SK-N-SH (cell line): Measurements from ENCODE around the gene VPS25. TPM values are rescaled to one million over a fixed set of nuclear protein-coding genes. Genes with fewer than 3 reads are reported as not detected.
A peak's percentile ranks its signal among the peaks of the same experiment; 100 is the strongest.

Experiments used
- CTCF ChIA-PET: fragments of 300-600, 350-600 bp; formaldehyde crosslinking; extraction: SDS; loops from one replicate; lab custom pipeline; 2021; lab: Yijun Ruan, JAX
- POLR2A ChIA-PET: fragments of 350-600 bp; sonication (Branson Sonifier 250); formaldehyde crosslinking; extraction: SDS; loops from one replicate; lab custom pipeline; 2020; ENCODE audit warnings: antibody characterized with exemption, inconsistent platforms; lab: Yijun Ruan, JAX
- DNase-seq: peaks from one replicate; pipeline ENCODE4 v3.0.0; 2012
- H2AFZ ChIP-seq: fragments of 200-600 bp; sonication (generic); 2 replicates; pipeline ENCODE4 v1.8.1; 2016; ENCODE audit warnings: antibody characterized with exemption, mild to moderate bottlenecking, low read depth
- H3F3A ChIP-seq: fragments of 200-600 bp; sonication (generic); replicated peaks from 2 replicates; pipeline ENCODE3; 2016; ENCODE audit warnings: antibody characterized with exemption, mild to moderate bottlenecking; ENCODE audit not compliant: insufficient read depth
- H3K27ac ChIP-seq, 2 experiments: fragments of 200-500 bp in 1 of 2; fragments of 200-600 bp in 1 of 2; sonication (Bioruptor generic) in 1 of 2; sonication (generic), shearing (Covaris generic) in 1 of 2; 2 replicates each; pipeline versions ENCODE4 v1.5.1 to v1.6.1; 2014 to 2016; ENCODE audit warnings: low read depth in 2 of 2, inconsistent platforms in 1 of 2, low read length in 1 of 2, mild to moderate bottlenecking in 1 of 2, mixed read lengths in 1 of 2
- H3K27me3 ChIP-seq: fragments of 200-600 bp; sonication (generic), shearing (Covaris generic); 2 replicates; pipeline ENCODE4 v1.6.1; 2016; ENCODE audit warnings: mixed run types; ENCODE audit not compliant: insufficient read depth
- H3K36me3 ChIP-seq, 2 experiments: fragments of 200-500 bp in 1 of 2; fragments of 200-600 bp in 1 of 2; sonication (Bioruptor generic) in 1 of 2; sonication (generic) in 1 of 2; replicated peaks in 1 of 2; 2 replicates each; pipeline versions ENCODE3 to v1.5.1; 2014 to 2016; ENCODE audit warnings: low read length in 1 of 2, mild to moderate bottlenecking in 1 of 2; ENCODE audit not compliant: insufficient read depth in 2 of 2, control insufficient read depth in 1 of 2
- H3K4me1 ChIP-seq, 2 experiments: fragments of 200-500 bp in 1 of 2; fragments of 200-600 bp in 1 of 2; sonication (Bioruptor generic) in 1 of 2; sonication (generic), shearing (Covaris generic) in 1 of 2; 2 replicates each; pipeline versions ENCODE4 v1.5.1 to v1.6.1; 2014 to 2016; ENCODE audit warnings: low read depth in 1 of 2, low read length in 1 of 2, mixed run types in 1 of 2; ENCODE audit not compliant: insufficient read depth in 2 of 2, control insufficient read depth in 1 of 2
- H3K4me2 ChIP-seq: fragments of 200-600 bp; sonication (generic), shearing (Covaris generic); 2 replicates; pipeline ENCODE4 v1.6.1; 2017; ENCODE audit warnings: mixed run types
- H3K4me3 ChIP-seq, 2 experiments: fragments of 200-500 bp in 1 of 2; fragments of 200-600 bp in 1 of 2; sonication (Bioruptor generic) in 1 of 2; sonication (generic), shearing (Covaris generic) in 1 of 2; 2 replicates each; pipeline versions ENCODE4 v1.5.1 to v1.8.1; 2014 to 2016; ENCODE audit warnings: low read depth in 2 of 2, inconsistent platforms in 1 of 2, low read length in 1 of 2, mild to moderate bottlenecking in 1 of 2, mixed read lengths in 1 of 2, moderate library complexity in 1 of 2
- H3K79me2 ChIP-seq: fragments of 200-600 bp; sonication (generic); 2 replicates; pipeline ENCODE4 v1.8.1; 2017; ENCODE audit warnings: mild to moderate bottlenecking; ENCODE audit not compliant: insufficient read depth
- H3K9ac ChIP-seq: fragments of 200-600 bp; sonication (generic); 2 replicates; pipeline ENCODE4 v1.6.1; 2017; ENCODE audit warnings: mixed run types
- H3K9me2 ChIP-seq: fragments of 200-600 bp; sonication (generic); 2 replicates; pipeline ENCODE4 v1.6.1; 2017; ENCODE audit warnings: mixed run types
- H3K9me3 ChIP-seq: fragments of 200-600 bp; sonication (generic); 2 replicates; pipeline ENCODE4 v1.6.1; 2017; ENCODE audit warnings: mixed run types, mild to moderate bottlenecking, moderate library complexity
- H4K20me1 ChIP-seq: fragments of 200-600 bp; sonication (generic); 2 replicates; pipeline ENCODE4 v1.6.1; 2017; ENCODE audit warnings: mild to moderate bottlenecking, mixed run types; ENCODE audit not compliant: insufficient read depth
- EP300 ChIP-seq, 2 experiments: IDR thresholded peaks; 2 replicates each; pipeline versions ENCODE4 v1.4.0 to v1.6.1; 2012; ENCODE audit warnings: borderline replicate concordance in 1 of 2, low read depth in 1 of 2, low read length in 1 of 2
- FOSL2 ChIP-seq: IDR thresholded peaks from 2 replicates; pipeline ENCODE4 v1.4.0; 2012; ENCODE audit warnings: low read depth, mild to moderate bottlenecking, moderate library complexity, borderline replicate concordance
- GABPA ChIP-seq: IDR thresholded peaks from 2 replicates; pipeline ENCODE4 v1.4.0; 2012; ENCODE audit warnings: low read depth, mild to moderate bottlenecking
- JUND ChIP-seq: IDR thresholded peaks from 2 replicates; pipeline ENCODE4 v1.4.0; 2012
- MXI1 ChIP-seq: IDR thresholded peaks from 2 replicates; pipeline ENCODE4 v1.6.1; 2012; ENCODE audit warnings: mild to moderate bottlenecking, low read depth, low read length, improper control_type of control experiment
- NFIC ChIP-seq: IDR thresholded peaks from 2 replicates; pipeline ENCODE4 v1.4.0; 2012; ENCODE audit warnings: borderline replicate concordance
- PBX3 ChIP-seq: IDR thresholded peaks from 2 replicates; pipeline ENCODE4; 2012
- RXRA ChIP-seq: IDR thresholded peaks from 2 replicates; pipeline ENCODE4 v1.4.0; 2012; ENCODE audit warnings: low read depth, mild to moderate bottlenecking, borderline replicate concordance
- SIN3A ChIP-seq: IDR thresholded peaks from 2 replicates; pipeline ENCODE4 v1.6.1; 2012; ENCODE audit warnings: low read depth, mild to moderate bottlenecking, low read length, moderate library complexity, borderline replicate concordance
- YY1 ChIP-seq: IDR thresholded peaks from 2 replicates; pipeline ENCODE4 v1.4.0; 2012; ENCODE audit warnings: low read depth, mild to moderate bottlenecking
- WGBS: methylation state at CpG from one replicate; pipeline ENCODE4 v1.1.6; 2017; ENCODE audit warnings: low lambda C conversion rate; 5-methylcytosine and 5-hydroxymethylcytosine counted together
- polyA plus RNA-seq, 3 experiments: library from polyadenylated mRNA; depleted of rRNA; stranded (reverse); fragments of >200 nt; gene quantifications; 2 replicates each; pipeline ENCODE4 v1.2.3, GENCODE V29; 2012
- TF ChIP-seq, protein P1 (sequence below): IDR thresholded peaks from 2 replicates; pipeline ENCODE4 v1.4.0; 2012; ENCODE audit warnings: low read depth, borderline replicate concordance

Gene VPS25
- polyA plus RNA-seq, 1 of the 3 experiments (the other 2 are of a cell fraction), result 127 TPM

GRCh38 chr17:42772945-42773289 lies 332 bp upstream of the VPS25 start:
- 7% methylated on average over 3 of the region's 3 CpGs for WGBS
- peak overlapping the region; percentile 91; the same call in 1 of the 2 replicates for H2AFZ ChIP-seq
- peaks cover 8 to 33% of the 10 kb centered on the region in 2 experiments for H3K36me3 ChIP-seq
- TF ChIP-seq GABPA, result no peak
- TF ChIP-seq, protein P1, sequence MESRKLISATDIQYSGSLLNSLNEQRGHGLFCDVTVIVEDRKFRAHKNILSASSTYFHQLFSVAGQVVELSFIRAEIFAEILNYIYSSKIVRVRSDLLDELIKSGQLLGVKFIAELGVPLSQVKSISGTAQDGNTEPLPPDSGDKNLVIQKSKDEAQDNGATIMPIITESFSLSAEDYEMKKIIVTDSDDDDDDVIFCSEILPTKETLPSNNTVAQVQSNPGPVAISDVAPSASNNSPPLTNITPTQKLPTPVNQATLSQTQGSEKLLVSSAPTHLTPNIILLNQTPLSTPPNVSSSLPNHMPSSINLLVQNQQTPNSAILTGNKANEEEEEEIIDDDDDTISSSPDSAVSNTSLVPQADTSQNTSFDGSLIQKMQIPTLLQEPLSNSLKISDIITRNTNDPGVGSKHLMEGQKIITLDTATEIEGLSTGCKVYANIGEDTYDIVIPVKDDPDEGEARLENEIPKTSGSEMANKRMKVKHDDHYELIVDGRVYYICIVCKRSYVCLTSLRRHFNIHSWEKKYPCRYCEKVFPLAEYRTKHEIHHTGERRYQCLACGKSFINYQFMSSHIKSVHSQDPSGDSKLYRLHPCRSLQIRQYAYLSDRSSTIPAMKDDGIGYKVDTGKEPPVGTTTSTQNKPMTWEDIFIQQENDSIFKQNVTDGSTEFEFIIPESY, result 0 out of 2 replicates have a peak, but pooled peaks have one; percentile 3
- no peak for TF ChIP-seq NFIC
- TF ChIP-seq EP300 (IDR thresholded peaks at IDR 0.05; ENCODE audit: borderline replicate concordance in 1 of 2, low read depth in 1 of 2, low read length in 1 of 2), result no peak
- no peak for TF ChIP-seq RXRA
- TF ChIP-seq SIN3A, result no peak
- no peak for TF ChIP-seq YY1
- peaks cover 3 to 15% of the 10 kb centered on the region in 2 experiments; a peak in 2 of 4 replicates for H3K4me1 ChIP-seq
- H3K27me3 ChIP-seq, result no peaks in the 10 kb centered on the region
- H3K9ac ChIP-seq, result peak overlapping the region; percentile 94
- peaks cover 27% of the 10 kb centered on the region for H3F3A ChIP-seq
- peaks cover 32% of the 10 kb centered on the region for H3K79me2 ChIP-seq
- POLR2A ChIA-PET, result interaction anchor here (0.6 to 1.9 kb wide), 8 partner anchors 9 to 496 kb away, joined by 3 to 17 read pairs (median 5); partner anchors contain the start of genes CNTD1, COA3, NAGLU and PSMC3IP
- H3K4me3 ChIP-seq, result peak overlapping the region; percentile 73 to 98
- CTCF ChIA-PET, result interaction anchor here (0.7 to 4.0 kb wide), 9 partner anchors 9 to 220 kb away, joined by 3 to 48 read pairs (median 3); partner anchors contain the start of genes BECN1, HSD17B1 and RAMP2
- no peaks in the 10 kb centered on the region for H3K9me3 ChIP-seq
- DNase-seq, result no peak
- peak overlapping the region; percentile 68 to 90 for H3K27ac ChIP-seq
- no peaks in the 10 kb centered on the region for H3K9me2 ChIP-seq
- H4K20me1 ChIP-seq, result no peaks in the 10 kb centered on the region
- peak overlapping the region; percentile 99 for H3K4me2 ChIP-seq

GRCh38 chr17:42774066-42774745 lies 957 bp downstream of the VPS25 start:
- Histone ChIP-seq H3K36me3 (peaks cover 16 to 44% of the 10 kb centered on the region in 2 experiments), H3F3A (peaks cover 29% of the 10 kb centered on the region), H3K4me1 (peaks cover 3 to 15% of the 10 kb centered on the region in 2 experiments; a peak in 2 of 4 replicates), H2AFZ (no peak overlapping the region), H4K20me1 (no peaks in the 10 kb centered on the region), H3K9me3 (no peaks in the 10 kb centered on the region), H3K27me3 (no peaks in the 10 kb centered on the region), H3K9ac (peak overlapping the region; percentile 94), H3K27ac (peak overlapping the region in 1 of 2 experiments; percentile 90; a peak in 2 of 4 replicates), H3K4me3 (peak overlapping the region; percentile 73 to 98), H3K4me2 (peak overlapping the region; percentile 99), H3K9me2 (no peaks in the 10 kb centered on the region), H3K79me2 (peaks cover 32% of the 10 kb centered on the region)
- ChIA-PET CTCF (interaction anchor here (1.2 to 4.0 kb wide), 5 partner anchors 8 to 107 kb away, joined by 3 to 48 read pairs (median 3); partner anchors contain the start of gene RAMP2), POLR2A (interaction anchor here (1.3 to 1.9 kb wide), 6 partner anchors 8 to 238 kb away, joined by 3 to 17 read pairs (median 6); partner anchors contain the start of genes CNTD1, COA3, NAGLU and PSMC3IP)
- TF ChIP-seq FOSL2 (peak; percentile 38; the same call in 1 of the 2 replicates), MXI1 (no peak), PBX3 (peak; percentile 28; the same call in 1 of the 2 replicates), JUND (peak; percentile 62; the same call in 1 of the 2 replicates)
- no peak for DNase-seq
- 46% methylated on average over 3 of the region's 3 CpGs for WGBS
